Esophagus muscularis mucosa (tissue), 4 donors: Measurements from ENCODE around the gene CD2AP. TPM values are rescaled to one million over a fixed set of nuclear protein-coding genes. Genes with fewer than 3 reads are reported as not detected.

Experiments used
- DNase-seq: peaks from one replicate; pipeline ENCODE4 v3.0.0-alpha.2; 2017; ENCODE audit errors: extremely low spot score
- H3K27ac ChIP-seq, 4 donors: fragments of 200-600 bp; sonication (generic); replicated peaks in 1 of 4; 1 replicate in 3 of 4; 2 replicates in 1 of 4; pipeline ENCODE4 v1.5.1; 2016 to 2019; ENCODE audit warnings: mild to moderate bottlenecking in 1 of 4
- H3K27me3 ChIP-seq, 4 donors: fragments of 200-600 bp; sonication (generic); one replicate each; pipeline versions ENCODE4 v1.5.1 to v1.6.0; 2016 to 2019
- H3K36me3 ChIP-seq, 4 donors: fragments of 200-600 bp; sonication (generic); one replicate each; pipeline ENCODE4 v1.5.1; 2016 to 2019
- H3K4me1 ChIP-seq, 4 donors: fragments of 200-600 bp; sonication (generic); one replicate each; pipeline ENCODE4 v1.5.1; 2016 to 2019
- H3K4me3 ChIP-seq, 4 donors: fragments of 200-600 bp; sonication (generic); 1 replicate in 2 of 4; 2 replicates in 2 of 4; pipeline ENCODE4 v1.5.1; 2016 to 2019; ENCODE audit warnings: mild to moderate bottlenecking in 4 of 4, moderate library complexity in 1 of 4
- H3K9me3 ChIP-seq, 4 donors: fragments of 200-600 bp; sonication (generic); 1 replicate in 3 of 4; 2 replicates in 1 of 4; pipeline ENCODE4 v1.5.1; 2016 to 2019
- EP300 ChIP-seq: sonication (generic); formaldehyde crosslinking; IDR thresholded peaks from one replicate; pipeline ENCODE4 v1.6.1; 2017; ENCODE audit warnings: antibody characterized with exemption
- POLR2A ChIP-seq: fragments of 450-650 bp; IDR thresholded peaks from one replicate; pipeline ENCODE4 v1.6.1; 2017; ENCODE audit warnings: antibody characterized with exemption, moderate library complexity, mild to moderate bottlenecking, low read depth
- POLR2AphosphoS5 ChIP-seq, 2 donors: sonication (generic); formaldehyde crosslinking; IDR thresholded peaks; one replicate each; pipeline ENCODE4 v1.6.1; 2017; ENCODE audit warnings: antibody characterized with exemption in 2 of 2
- WGBS: methylation state at CpG from one replicate; pipeline ENCODE4 v1.1.5; 2018; 5-methylcytosine and 5-hydroxymethylcytosine counted together
- intact Hi-C: fragments of 100-400 bp; cut with DNase I; formaldehyde crosslinking; loops from one replicate; pipeline ENCODE4 v1.15.1; 2023
- total RNA-seq, 4 donors: library from RNA; depleted of rRNA; stranded (reverse); fragments of >200 nt; gene quantifications; one replicate each; pipeline versions ENCODE4 v1.1.0 to v1.2.1, GENCODE V29; 2016
- TF ChIP-seq, protein P1 (sequence below), 3 experiments: fragments of 200-600 bp in 2 of 3; fragments of 450-650 bp in 1 of 3; sonication (generic) in 2 of 3; IDR thresholded peaks; one replicate each; pipeline ENCODE4 v1.5.1; 2017 to 2019; ENCODE audit warnings: antibody characterized with exemption in 3 of 3, mild to moderate bottlenecking in 2 of 3, moderate library complexity in 1 of 3

Gene CD2AP
- total RNA-seq, 4 donors from 2014 or later: 17.2 to 20.7 (median 20.0) TPM

DNA sequence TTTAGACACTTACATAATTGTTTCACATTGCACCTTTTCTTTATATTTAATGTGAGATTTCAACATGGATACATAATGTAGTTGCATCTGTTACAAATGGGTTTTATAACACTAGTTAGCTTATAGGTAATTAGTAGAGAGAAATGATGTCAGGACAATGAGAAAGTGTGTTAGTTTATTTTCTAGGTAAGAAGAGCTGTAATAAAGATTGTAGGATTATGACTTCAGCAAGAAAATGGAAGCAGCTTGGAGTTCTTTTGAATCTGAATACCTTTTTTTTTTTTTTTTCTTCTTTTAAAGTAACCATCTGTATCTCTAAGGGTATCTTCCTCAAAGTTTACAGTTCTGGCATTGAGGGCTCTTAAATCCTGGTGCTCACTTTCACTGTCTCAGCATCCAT is 35.3 kb downstream of the CD2AP start:
- no peak overlapping the region for H3K27ac ChIP-seq
- no peak for TF ChIP-seq POLR2AphosphoS5 (IDR thresholded peaks at IDR 0.05)
- no peaks in the 10 kb centered on the region for H3K4me1 ChIP-seq
- DNase-seq: no peak
- H3K36me3 ChIP-seq: peaks cover 0 to 9% (median 3%) of the 10 kb centered on the region in 4 donors
- intact Hi-C loops: no loop called here
- H3K9me3 ChIP-seq: peaks cover 0 to 13% (median 11%) of the 10 kb centered on the region in 4 donors
- no peak overlapping the region for H3K4me3 ChIP-seq
- H3K27me3 ChIP-seq: no peaks in the 10 kb centered on the region

DNA sequence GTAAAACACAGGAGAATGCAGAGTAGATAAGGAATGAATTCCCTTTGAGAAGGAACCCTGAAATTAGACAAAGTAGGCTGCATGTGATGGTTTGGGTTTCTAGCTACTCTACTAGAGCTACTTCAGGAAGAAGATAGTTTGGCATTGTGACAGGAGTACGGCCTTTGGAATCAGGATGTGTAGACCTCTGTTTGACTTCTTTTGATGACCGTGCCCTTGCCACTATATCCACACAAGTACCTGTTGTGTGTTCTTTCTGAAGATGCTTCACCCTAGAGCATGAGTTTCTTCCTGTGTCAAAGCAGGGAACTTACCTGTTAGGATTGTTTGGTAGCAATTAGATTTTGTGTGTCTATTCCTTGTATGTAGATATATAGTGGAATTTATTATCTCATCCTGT is 41.7 kb downstream of the CD2AP start:
- no peak for DNase-seq
- Histone ChIP-seq H3K36me3 (no peaks in the 10 kb centered on the region), H3K4me1 (peaks cover 5 to 10% (median 6%) of the 10 kb centered on the region in 4 donors), H3K27ac (no peak overlapping the region), H3K9me3 (no peaks in the 10 kb centered on the region), H3K4me3 (no peak overlapping the region), H3K27me3 (no peaks in the 10 kb centered on the region)
- WGBS: 81% methylated on average over 2 of the region's 2 CpGs
- intact Hi-C loops: no loop called here
- no peak for TF ChIP-seq POLR2A
- TF ChIP-seq POLR2AphosphoS5 (IDR thresholded peaks at IDR 0.05): no peak
- TF ChIP-seq, protein P1, sequence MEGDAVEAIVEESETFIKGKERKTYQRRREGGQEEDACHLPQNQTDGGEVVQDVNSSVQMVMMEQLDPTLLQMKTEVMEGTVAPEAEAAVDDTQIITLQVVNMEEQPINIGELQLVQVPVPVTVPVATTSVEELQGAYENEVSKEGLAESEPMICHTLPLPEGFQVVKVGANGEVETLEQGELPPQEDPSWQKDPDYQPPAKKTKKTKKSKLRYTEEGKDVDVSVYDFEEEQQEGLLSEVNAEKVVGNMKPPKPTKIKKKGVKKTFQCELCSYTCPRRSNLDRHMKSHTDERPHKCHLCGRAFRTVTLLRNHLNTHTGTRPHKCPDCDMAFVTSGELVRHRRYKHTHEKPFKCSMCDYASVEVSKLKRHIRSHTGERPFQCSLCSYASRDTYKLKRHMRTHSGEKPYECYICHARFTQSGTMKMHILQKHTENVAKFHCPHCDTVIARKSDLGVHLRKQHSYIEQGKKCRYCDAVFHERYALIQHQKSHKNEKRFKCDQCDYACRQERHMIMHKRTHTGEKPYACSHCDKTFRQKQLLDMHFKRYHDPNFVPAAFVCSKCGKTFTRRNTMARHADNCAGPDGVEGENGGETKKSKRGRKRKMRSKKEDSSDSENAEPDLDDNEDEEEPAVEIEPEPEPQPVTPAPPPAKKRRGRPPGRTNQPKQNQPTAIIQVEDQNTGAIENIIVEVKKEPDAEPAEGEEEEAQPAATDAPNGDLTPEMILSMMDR (IDR thresholded peaks at IDR 0.05): no peak
- no peak for TF ChIP-seq EP300

DNA sequence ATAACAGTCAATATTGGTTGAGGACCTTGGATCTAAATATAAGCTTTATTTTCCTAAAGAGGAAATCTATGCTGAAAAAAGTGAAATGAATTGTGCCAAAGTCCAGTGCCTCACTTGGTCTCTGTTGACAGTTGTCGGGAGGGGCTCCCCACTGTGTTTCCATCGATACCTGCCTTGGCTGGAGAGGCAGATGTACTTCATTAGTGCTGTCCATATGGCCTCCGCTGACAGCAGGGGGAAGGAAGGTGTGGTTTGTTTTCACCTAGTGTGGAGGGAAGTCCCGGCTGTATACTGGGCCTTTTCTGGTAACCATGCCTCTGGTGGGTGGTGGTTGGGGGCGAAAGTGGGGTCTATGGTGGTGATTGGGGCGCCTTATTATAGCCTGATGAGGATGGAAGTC is 42.7 kb downstream of the CD2AP start:
- no peaks in the 10 kb centered on the region for H3K27me3 ChIP-seq
- TF ChIP-seq POLR2A: no peak
- TF ChIP-seq, protein P1 (IDR thresholded peaks at IDR 0.05): no peak
- TF ChIP-seq EP300: no peak
- no peak for TF ChIP-seq POLR2AphosphoS5 (IDR thresholded peaks at IDR 0.05)
- no peak overlapping the region for H3K4me3 ChIP-seq
- DNase-seq: no peak
- no peaks in the 10 kb centered on the region for H3K36me3 ChIP-seq
- peaks cover 5 to 15% (median 13%) of the 10 kb centered on the region in 4 donors for H3K4me1 ChIP-seq
- 84% methylated on average over 6 of the region's 6 CpGs for WGBS
- intact Hi-C loops: no loop called here
- H3K9me3 ChIP-seq: no peaks in the 10 kb centered on the region
- H3K27ac ChIP-seq: no peak overlapping the region

DNA sequence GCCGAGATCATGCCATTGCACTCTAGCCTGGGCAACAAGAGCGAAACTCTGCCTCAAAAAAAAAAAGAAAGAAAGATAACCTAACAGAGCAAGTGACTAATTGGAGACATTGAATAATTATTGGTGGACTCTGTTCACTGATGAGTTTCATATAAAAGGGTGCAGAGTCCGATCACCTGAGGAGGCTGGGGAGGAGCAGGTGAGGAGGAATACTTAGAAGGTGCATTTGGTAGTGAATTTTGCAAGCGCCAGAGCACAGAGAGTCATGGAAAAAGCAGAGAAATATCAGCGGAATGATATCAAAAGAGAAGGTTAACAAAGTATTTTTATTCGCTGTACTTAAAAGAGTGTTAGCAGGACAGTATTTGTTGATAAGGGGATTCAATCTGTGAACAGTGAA is 44.4 kb downstream of the CD2AP start:
- H3K4me3 ChIP-seq: no peak overlapping the region
- intact Hi-C loops: no loop called here
- 96% methylated on average over 6 of the region's 6 CpGs for WGBS
- no peaks in the 10 kb centered on the region for H3K36me3 ChIP-seq
- no peaks in the 10 kb centered on the region for H3K9me3 ChIP-seq
- no peaks in the 10 kb centered on the region for H3K27me3 ChIP-seq
- peaks cover 5 to 15% (median 13%) of the 10 kb centered on the region in 4 donors for H3K4me1 ChIP-seq
- no peak for DNase-seq
- TF ChIP-seq POLR2AphosphoS5 (IDR thresholded peaks at IDR 0.05): no peak
- TF ChIP-seq POLR2A: no peak
- no peak for TF ChIP-seq EP300
- TF ChIP-seq, protein P1 (IDR thresholded peaks at IDR 0.05): no peak
- no peak overlapping the region for H3K27ac ChIP-seq

DNA sequence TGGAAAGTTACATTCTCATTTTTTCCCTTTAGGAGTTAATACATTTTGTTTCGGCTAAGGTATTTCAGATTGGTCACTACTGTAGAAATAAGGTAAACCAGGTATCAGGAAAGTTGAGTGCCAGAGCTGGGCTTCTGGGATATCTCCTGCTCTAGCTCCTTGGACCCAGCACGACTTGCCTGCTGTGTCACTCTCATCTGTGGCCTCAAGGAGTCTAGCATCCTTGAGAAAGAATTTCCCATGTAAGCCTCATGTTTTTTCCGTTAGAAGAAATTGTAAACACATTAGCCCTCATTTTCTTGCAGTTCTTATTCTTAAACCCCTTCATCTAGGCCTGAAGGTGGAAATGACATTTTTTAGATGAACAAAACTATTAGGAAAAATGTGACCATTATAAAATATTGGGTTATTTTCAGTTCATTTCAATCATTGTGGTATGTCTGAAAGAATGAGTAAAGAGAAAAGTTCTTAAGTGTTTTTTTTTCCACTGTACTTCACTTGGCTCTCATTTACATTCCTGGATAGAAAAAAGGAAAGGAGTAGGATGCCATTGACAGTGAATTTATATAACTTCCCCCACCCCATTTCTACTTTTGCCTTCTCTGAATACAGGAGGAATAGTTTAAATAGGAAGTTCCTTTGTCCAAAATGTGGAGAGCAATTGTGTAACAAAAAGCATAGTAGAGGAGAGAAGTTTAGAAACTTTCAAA is 46.7 kb downstream of the CD2AP start:
- no peak for DNase-seq
- no peaks in the 10 kb centered on the region for H3K27me3 ChIP-seq
- 69% methylated on average over 3 of the region's 3 CpGs for WGBS
- peaks cover 5 to 15% (median 11%) of the 10 kb centered on the region in 4 donors for H3K4me1 ChIP-seq
- no peaks in the 10 kb centered on the region for H3K36me3 ChIP-seq
- H3K4me3 ChIP-seq: no peak overlapping the region
- no peaks in the 10 kb centered on the region for H3K9me3 ChIP-seq
- TF ChIP-seq POLR2AphosphoS5 (IDR thresholded peaks at IDR 0.05) (no peak), POLR2A (no peak), EP300 (no peak)
- TF ChIP-seq, protein P1 (IDR thresholded peaks at IDR 0.05): no peak
- intact Hi-C loops: no loop called here
- no peak overlapping the region for H3K27ac ChIP-seq
